NCI-H146 treated with DMSO at 0.1 percent for 48 hours (cell line): ENCODE results near the gene FBXL20.
"Not testable (repeated sequence)": the region's sequence is repeated elsewhere in the genome, so short reads cannot be mapped to it uniquely, and the experiment has no call there.

ENCODE experiments used
- DNase-seq: peaks from one replicate; lab custom pipeline; 2025; ENCODE audit not compliant: unreplicated experiment; lab: John Stamatoyannopoulos, UW

Gene FBXL20

DNA sequence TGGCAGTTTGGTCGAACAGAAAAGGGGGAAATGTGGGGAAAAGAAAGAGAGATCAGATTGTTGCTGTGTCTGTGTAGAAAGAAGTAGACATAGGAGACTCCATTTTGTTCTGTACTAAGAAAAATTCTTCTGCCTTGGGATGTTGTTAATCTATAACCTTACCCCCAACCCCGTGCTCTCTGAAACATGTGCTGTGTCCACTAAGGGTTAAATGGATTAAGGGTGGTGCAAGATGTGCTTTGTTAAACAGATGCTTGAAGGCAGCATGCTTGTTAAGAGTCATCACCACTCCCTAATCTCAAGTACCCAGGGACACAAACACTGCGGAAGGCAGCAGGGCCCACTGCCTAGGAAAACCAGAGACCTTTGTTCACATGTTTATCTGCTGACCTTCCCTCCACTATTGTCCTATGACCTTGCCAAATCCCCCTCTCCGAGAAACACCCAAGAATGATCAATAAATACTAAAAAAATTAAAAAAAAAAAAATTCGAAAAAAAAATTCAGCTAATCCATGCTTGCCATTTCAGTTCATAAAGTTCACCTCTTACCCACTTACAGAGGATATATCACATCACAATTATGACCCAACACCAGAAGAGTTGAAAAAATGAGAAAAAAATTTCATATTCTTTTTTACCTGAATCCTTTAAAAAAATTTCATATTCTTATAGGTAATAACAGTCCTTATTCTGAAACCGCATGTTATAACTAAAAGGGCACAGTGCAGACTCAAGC lies 67.2 kb downstream of the FBXL20 start:
- not testable (repeated sequence) for DNase-seq

DNA sequence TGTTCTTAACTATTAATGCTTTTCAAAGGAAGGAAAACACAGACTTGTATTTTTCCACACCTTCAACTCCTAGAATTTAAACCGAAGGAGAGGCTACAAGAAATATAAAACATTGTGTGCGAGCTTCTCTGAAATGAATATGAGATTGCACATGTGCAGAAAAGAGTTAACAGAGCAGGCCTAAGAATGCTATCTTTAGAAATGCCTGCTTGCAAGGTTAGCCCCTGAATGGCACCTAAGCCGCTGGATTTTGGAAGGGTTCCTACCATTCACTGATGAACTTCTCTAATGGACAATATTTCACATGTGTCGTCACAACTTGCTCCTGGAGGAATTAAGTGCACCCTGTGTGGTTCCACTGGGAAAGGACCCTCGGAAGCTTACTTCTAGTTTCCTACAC lies 69.3 kb downstream of the FBXL20 start:
- DNase-seq: no peak

DNA sequence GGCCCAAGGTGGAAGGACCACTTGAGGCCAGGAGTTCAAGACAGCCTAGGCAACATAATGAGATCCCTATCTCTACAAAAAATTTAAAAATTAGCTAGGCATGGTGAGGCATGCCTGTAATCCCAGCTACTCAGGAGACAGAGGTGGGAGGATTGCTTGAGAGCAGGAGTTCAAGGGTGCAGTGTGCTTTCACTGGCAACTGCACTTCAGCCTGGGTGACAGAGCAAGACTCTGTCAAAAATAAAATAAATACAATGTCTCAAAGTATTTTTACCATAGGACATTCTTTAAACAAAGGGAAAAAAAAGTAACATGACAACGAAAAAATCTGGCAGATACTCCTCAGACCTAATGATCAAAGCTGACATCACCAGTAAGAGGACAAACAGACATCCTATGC lies 72.6 kb downstream of the FBXL20 start:
- DNase-seq: no peak

DNA sequence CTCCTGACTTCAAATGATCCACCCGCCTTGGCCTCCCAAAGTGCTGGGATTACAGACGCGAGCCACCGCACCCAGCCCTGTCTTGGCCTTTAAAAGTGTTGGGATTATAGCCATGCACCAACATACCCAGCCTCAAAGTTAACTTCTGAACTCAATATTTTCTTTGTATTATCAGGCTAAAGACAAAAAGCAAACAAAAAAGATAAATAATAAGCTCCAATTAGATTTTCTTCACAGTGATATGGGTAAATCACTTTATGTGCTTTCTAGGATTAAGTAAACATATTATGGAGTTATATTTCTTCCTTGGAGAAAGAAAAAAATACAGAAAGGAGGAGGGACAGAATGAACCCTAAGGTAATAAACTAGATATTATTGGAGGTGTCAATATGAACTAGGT lies 74.3 kb downstream of the FBXL20 start:
- DNase-seq: no peak

DNA sequence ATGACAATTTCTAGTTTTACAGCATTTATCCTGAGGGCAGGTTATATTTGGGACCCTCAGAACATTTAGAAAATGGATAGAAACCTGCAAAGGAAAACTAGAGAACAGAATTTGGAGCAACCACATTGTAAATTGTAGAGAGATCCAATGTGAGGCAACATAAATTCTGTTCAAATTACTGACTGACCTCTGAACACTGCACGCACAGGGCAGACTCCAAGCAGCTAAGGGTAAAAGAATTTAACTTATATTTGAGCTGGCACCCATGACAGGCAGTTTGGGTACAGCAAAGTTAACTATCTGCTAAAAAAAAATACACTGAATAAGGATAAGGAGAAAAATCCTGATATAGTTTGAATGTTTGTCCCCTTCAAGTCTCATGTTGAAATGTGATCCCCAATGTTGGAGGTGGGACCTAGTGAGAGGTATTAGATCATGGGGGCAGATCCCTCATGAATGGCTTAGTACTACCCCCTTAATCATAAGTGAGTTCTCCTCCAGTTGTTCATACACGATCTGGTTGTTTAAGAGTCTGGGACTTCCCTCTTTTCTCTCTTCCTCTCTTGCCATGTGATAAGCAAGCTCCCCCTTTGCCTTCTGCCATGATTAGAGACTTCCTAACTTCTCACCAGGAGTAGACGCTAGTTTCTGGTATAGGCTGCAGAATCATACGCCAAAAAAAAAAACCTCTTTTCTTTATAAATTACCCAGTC lies 75.7 kb downstream of the FBXL20 start:
- DNase-seq: no peak

DNA sequence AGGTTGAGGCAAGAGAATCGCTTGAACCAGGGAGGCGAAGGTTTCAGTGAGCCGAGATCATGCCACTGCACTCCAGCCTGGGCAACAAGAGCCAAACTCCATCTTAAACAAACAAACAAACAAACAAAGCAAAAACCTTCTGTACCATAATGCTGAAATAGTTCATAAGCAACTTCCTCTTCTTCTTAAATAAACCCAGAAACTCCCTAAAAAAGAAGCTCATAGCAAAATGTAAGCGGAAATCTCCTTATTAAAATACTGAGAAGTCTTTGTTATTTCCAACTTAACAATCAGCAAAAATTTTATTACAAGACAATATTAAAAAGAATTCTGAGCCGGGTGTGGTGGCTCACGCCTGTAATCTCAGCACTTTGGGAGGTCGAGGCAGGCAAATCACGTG lies 82.8 kb downstream of the FBXL20 start:
- DNase-seq: no peak

DNA sequence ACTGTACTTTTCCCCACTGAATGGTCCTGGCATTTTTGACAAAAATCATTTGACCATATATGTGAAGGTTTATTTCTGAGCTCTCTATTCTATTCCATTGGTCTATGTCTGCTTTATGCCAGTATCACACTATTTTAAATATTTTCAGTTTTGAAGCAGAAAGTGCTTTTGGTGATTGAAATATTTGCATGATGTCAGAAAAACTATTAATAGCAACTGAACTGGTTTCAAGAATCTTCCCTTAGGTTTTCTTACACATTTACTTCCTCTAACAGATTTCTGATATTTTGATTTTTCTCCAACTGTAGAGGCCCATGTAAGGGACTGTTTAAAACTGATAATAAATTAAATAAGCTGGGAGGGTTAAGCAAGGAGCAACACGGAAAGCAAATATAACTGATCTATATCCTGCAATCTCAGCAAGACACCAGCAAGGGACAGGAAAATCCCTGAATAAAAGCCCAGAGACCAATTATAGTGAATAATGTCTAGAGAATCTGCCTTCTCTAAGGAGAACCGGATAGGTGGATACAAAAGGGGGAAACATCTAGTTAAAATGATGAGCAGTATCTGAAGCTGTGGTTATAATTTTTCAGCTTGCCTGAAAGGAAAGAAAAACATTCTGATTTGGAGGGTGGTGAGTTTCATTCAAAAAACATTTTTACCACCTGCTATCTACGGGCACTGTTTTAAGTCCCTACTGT lies 94.8 kb downstream of the FBXL20 start:
- no peak for DNase-seq

DNA sequence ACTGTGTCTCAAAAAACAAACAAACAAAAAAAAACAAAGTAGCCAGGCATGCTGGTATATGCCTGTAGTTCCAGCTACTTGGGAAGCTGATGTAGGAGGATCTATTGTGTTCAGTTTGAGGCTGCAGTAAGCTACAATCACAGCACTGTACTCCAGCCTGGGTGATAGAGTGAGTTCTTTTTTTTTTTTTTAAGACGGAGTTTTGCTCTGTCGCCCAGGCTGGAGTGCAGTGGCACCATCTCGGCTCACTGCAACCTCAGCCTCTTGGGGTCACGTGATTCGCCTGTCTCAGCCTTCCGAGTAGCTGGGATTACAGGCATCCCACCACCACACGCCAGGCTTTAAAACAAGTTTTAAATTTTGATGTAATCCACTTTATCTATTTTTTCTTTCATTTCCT lies 95.4 kb downstream of the FBXL20 start:
- DNase-seq: no peak

DNA sequence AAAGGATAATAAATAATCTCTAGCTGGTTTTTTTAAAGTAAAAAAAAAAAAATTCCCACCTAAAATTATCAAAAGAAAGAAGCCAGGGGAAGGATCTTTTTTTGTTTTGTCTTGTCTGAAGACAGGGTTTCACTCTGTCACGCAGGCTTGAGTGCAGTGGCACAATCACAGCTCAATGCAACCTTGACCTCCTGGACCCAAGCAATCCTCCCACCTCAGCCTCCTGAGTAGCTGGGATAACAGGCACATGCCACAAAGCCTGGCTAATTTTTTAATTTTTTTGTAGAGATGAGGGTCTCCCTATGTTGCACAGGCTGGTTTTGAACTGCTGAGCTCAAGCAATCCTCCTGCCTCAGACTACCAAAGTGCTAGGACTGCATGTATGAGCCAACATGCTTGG lies 97.2 kb downstream of the FBXL20 start:
- DNase-seq: no peak

DNA sequence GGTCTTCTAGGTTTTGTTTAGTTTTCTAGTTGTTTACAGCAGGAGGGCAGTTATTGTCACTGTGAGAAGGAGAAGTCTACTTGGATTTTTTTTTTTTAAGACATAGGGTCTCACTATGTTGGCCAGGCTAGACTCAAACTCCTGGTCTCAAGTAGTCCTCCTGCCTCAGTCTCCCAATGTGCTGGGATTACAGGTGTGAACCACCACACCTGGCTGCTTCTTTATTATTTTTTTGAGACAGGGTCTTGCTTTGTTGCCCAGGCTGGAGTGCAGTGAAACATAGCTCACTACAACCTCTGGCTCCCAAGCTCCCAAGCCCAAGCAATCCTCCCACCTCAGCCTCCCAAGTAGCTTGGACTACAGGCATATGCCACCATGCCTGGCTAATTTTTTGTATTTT lies 107.4 kb downstream of the FBXL20 start:
- no peak for DNase-seq

DNA sequence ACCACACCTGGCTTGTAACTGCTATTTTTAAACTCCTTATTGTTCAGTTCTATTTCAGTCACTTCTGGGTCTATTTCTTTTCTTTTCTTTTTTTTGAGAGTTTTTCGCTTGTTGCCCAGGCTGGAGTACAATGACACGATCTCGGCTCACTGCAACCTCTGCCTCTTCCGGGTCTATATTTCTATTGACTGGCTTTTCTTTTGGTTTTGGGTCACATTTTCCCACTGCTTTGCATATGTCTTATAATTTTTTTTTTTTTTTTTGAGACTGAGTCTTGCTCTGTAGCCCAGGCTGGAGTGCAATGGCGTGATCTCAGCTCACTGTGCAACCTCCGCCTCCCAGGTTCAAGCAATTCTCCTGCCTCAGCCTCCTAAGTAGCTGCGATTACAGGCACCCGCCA lies 108.9 kb downstream of the FBXL20 start:
- DNase-seq: not testable (repeated sequence)

DNA sequence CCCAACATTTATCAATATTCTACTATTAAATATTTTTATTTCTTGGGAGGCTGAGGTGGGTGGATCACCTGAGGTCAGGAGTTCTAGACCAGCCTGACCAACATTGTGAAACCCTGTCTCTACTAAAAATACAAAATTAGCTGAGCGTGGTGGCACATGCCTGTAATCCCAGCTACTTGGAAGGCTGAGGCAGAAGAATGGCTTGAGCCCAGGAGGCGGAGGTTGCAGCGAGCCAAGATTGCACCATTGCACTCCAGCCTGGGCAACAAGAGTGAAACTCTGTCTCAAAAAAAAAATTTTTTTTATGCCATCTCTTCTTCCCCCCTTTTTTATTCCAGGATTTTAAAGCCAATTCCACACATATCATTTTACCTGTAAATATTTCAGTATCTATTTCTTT lies 114.9 kb downstream of the FBXL20 start:
- DNase-seq: not testable (repeated sequence)

DNA sequence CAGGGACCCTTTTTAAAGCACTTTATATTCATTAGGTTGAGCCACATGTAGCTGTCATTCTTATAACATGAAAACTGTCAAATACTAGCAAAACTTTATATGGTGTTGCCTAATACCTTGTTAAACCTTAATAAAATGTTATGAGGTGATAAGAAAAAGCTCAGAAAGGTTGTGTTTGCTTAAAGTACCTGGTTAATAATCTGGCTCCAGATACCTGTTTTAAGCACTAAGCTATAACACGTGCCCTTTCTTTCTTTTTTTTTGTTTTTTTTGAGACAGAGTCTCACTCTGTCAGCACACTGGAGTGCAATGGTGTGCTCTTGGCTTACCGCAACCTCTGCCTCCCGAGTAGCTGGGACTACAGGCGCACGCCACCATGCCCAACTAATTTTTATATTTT lies 116.7 kb downstream of the FBXL20 start:
- no peak for DNase-seq

DNA sequence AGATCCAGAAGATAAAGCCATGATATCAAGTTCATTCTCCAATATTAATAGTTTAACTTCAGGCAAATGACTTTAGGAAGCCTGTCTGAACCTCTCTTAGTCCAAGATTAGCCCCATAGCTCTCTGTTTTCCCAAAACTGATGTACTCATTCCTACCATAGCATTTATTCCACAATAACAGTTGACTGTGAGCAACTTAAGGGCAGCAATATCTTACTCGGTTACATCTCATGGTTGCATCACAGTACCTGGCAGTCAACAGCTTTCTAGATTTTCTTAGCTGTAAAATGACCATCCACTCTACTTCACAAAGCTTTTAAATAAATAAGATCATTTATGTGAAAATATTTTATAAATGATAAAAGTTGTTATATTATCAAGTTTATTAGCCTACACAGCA lies 117.5 kb downstream of the FBXL20 start:
- no peak for DNase-seq

DNA sequence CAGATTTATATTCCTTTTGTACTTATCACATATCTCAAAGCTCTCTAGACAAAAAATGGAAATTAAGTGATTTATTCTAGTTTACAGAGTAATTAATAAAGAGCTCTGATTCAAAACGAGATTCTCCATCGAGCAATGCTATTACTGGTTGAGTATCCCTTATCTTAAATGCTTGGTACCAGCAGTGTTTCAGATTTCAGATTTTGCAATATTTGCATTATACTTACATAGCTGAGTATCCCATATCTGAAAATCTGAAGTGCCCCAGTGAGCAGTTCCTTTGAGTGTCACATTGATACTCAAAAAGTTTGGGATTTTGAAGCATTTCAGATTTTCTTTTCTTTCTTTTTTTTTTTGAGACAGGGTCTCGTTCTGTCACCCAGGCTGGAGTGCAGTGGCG lies 118.3 kb downstream of the FBXL20 start:
- no peak for DNase-seq

DNA sequence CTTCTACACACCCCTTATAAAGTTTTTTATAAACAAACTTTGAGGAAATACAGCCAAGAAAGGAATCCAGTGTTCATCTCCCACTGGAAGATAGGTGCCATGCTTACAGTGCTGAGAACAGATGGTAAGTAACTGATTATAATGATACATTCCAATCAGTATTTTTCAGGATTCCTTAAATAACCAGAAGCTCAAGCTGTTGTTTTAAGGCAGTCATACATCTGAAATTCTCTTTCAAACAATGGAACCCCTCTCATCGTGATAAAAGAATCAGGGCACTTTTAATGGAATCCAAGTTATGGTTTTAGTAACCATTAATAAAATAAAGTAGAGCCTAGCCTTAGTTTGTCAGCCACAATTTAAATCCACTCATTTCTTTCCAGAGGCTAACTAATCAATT lies 119.6 kb downstream of the FBXL20 start:
- DNase-seq: no peak

DNA sequence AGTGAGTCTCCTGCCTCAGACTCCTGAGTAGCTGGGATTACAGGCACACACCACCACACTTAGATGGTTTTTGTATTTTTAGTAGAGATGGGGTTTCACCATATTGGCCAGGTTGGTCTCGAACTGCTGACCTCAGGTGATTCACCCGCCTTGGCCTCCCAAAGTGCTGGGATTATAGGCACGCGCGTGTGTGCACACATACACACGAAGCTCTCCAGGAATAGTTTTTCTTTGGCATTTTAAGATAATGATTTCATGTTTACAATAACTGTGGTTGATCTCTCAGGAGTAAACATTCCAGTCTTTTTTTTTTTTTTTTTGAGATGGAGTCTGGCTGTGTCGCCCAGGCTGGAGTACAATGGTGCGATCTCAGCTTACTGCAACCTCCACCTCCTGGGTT lies 123.2 kb downstream of the FBXL20 start:
- not testable (repeated sequence) for DNase-seq

DNA sequence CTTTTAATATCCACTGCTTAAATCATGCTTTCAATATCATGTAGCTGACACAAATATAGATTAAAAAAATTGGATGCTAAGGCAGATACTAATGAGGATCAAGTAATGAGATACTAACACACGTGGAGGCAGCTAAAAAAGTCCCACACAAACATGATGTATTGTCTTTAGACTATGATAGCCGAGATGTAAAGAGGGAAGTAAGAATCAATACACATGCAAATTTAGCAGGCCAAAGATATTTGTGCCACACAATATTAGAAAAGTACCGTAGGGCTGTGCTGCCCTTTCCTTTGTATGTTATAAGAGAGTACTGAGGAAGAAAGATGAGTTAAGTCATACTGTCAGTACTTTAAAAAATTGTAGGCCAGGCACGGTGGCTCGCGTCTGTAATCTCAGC lies 124.3 kb downstream of the FBXL20 start:
- no peak for DNase-seq

DNA sequence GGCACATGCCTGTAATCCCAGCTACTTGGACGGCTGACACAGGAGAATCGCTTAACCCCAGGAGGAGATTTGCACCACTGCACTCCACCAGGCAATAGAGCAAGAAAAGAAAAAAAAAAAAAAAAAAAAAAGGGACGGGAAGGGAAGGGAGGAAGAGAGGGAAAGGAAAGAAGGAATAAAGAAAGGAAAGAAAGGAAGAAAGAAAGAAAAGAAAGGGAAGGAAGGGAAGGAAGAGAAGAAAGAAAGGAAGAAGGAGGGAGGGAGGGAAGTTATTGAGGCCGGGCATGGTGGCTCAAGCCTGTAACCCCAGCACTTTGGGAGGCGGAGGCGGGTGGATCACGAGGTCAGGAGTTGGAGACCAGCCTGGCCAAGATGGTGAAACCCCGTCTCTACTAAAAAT lies 125.3 kb downstream of the FBXL20 start:
- no peak for DNase-seq

DNA sequence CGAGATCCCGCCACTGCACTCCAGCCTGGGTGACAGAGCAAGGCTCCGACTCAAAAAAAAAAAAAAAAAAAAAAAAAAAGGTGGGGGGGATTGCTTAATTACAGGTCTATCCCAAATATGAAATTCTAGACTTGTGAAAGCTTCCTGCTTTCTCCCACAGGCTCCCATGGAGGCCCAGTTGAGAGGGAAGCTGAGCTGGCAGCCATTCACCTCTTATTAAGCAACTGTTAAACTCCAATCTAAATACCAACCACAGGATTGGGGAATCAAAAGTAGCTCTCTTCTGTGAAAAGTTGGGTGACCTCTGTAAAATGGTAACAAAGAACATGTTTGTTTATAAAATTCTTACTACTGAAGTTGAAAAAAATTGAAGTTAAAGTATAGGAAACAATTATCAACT lies 129.9 kb downstream of the FBXL20 start:
- DNase-seq: no peak

DNA sequence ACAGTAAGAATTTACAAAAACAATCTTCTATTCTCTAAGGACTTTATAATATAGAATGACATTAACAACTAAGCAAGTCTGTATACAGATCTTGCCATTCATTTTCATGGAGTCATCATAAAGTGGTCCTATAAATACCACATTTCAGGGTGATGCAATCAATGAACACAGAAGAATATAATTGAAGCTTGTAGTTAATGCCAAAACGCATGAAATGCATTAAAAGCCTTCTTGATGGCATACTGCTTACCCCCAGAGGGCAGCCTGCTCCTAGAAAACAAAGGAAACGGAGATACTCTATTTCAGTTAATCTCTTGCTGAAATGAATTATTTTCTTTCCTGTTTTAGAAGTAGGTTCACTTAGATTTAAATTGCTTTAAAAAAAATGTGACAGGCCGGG lies 130.5 kb downstream of the FBXL20 start:
- DNase-seq: no peak

DNA sequence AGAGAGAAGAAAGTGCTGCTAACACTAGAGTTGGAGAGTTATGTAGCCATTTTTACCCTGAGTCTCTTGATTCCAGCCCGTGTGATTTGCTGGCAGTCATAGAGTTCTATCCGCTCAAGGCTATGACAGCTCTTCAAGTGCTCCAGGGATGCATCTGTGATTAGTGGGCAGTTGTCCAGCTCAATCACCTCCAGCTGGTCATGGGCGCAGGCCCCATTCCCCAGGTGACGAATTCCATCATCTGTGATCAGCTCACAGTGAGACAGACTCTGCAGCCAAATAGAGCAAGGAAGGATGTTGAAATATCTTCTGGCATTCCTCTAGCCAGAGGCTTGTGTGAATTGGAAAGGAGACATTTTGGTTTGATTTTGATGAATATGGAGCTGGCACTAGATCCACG lies 137.3 kb downstream of the FBXL20 start:
- no peak for DNase-seq
